Loucy (cell line): Measurements from ENCODE around the gene DSCAML1.

Experiments
- H2AFZ ChIP-seq: fragments of 200-600 bp; sonication (generic); 2 replicates; pipeline ENCODE4 v1.6.0; 2016; ENCODE audit warnings: antibody characterized with exemption, mild to moderate bottlenecking, low read length, moderate library complexity
- H3F3A ChIP-seq: fragments of 200-600 bp; 2 replicates; pipeline ENCODE4 v1.6.0; 2016; ENCODE audit warnings: antibody characterized with exemption, low read depth, mild to moderate bottlenecking
- H3K27me3 ChIP-seq: fragments of 200-600 bp; sonication (generic); 2 replicates; pipeline ENCODE4 v1.6.1; 2014; ENCODE audit warnings: low read length, mild to moderate bottlenecking; ENCODE audit not compliant: insufficient read depth, poor library complexity, severe bottlenecking
- H3K36me3 ChIP-seq: fragments of 200-600 bp; sonication (generic); 2 replicates; pipeline ENCODE4 v1.6.1; 2016; ENCODE audit warnings: low read length; ENCODE audit not compliant: insufficient read depth
- H3K4me1 ChIP-seq: fragments of 200-600 bp; sonication (generic); 2 replicates; pipeline ENCODE4 v1.5.1; 2014; ENCODE audit warnings: low read length, mild to moderate bottlenecking; ENCODE audit not compliant: insufficient read depth, poor library complexity, severe bottlenecking
- H3K4me2 ChIP-seq: fragments of 200-600 bp; sonication (generic); 2 replicates; pipeline ENCODE4 v1.6.0; 2014; ENCODE audit warnings: antibody characterized with exemption, low read length, low read depth, mild to moderate bottlenecking; ENCODE audit not compliant: poor library complexity, severe bottlenecking
- H3K4me3 ChIP-seq: fragments of 200-600 bp; sonication (generic); 2 replicates; pipeline ENCODE4 v1.5.1; 2014; ENCODE audit warnings: low read length, mild to moderate bottlenecking, mixed read lengths; ENCODE audit not compliant: poor library complexity, severe bottlenecking
- H3K79me2 ChIP-seq: fragments of 200-600 bp; sonication (generic); 2 replicates; pipeline ENCODE4 v1.6.1; 2014; ENCODE audit warnings: low read length; ENCODE audit not compliant: insufficient read depth
- H3K9ac ChIP-seq: fragments of 200-600 bp; sonication (generic); 2 replicates; pipeline ENCODE4 v1.6.0; 2014; ENCODE audit warnings: mild to moderate bottlenecking, low read depth, low read length, moderate library complexity; ENCODE audit not compliant: poor library complexity, severe bottlenecking
- H3K9me2 ChIP-seq: fragments of 200-600 bp; sonication (generic); replicated peaks from 2 replicates; pipeline ENCODE4 v1.6.1; 2016; ENCODE audit warnings: low read depth, low read length, mixed read lengths
- H3K9me3 ChIP-seq: fragments of 200-600 bp; sonication (generic); 2 replicates; pipeline ENCODE4 v1.6.1; 2014; ENCODE audit warnings: mild to moderate bottlenecking, antibody characterized with exemption, low read length, low read depth; ENCODE audit not compliant: insufficient read depth
- H4K20me1 ChIP-seq: fragments of 200-600 bp; sonication (generic); 2 replicates; pipeline ENCODE4 v1.6.0; 2014; ENCODE audit warnings: antibody characterized with exemption, low read length, mild to moderate bottlenecking; ENCODE audit not compliant: insufficient read depth, poor library complexity, severe bottlenecking
- CTCF ChIP-seq: fragments of 200-600 bp; sonication (generic); conservative IDR thresholded peaks from 2 replicates; pipeline ENCODE4 v1.5.1; 2014; ENCODE audit warnings: mild to moderate bottlenecking, antibody characterized with exemption, low read length
- EZH2phosphoT487 ChIP-seq: fragments of 200-600 bp; IDR thresholded peaks from 2 replicates; pipeline ENCODE4 v1.6.1; 2018; ENCODE audit warnings: antibody characterized with exemption, mild to moderate bottlenecking, moderate library complexity, borderline replicate concordance

The DSCAML1 gene

GRCh38 chr11:117604336-117604995 lies 192.6 kb downstream of the DSCAML1 start:
- Histone ChIP-seq H3K36me3 (no peaks in the 10 kb centered on the region), H3K9ac (no peak overlapping the region), H3K4me2 (no peak overlapping the region), H3K9me3 (no peaks in the 10 kb centered on the region), H3K79me2 (no peaks in the 10 kb centered on the region), H3K27me3 (no peaks in the 10 kb centered on the region), H3K9me2 (no peaks in the 10 kb centered on the region), H2AFZ (no peak overlapping the region), H3K4me1 (no peaks in the 10 kb centered on the region), H4K20me1 (no peaks in the 10 kb centered on the region), H3F3A (no peaks in the 10 kb centered on the region), H3K4me3 (no peak overlapping the region)
- TF ChIP-seq EZH2phosphoT487: no peak
- no peak for TF ChIP-seq CTCF

GRCh38 chr11:117603932-117604331 lies 193.1 kb downstream of the DSCAML1 start:
- Histone ChIP-seq H3K4me3 (no peak overlapping the region), H3K4me1 (no peaks in the 10 kb centered on the region), H3F3A (no peaks in the 10 kb centered on the region), H2AFZ (no peak overlapping the region), H3K27me3 (no peaks in the 10 kb centered on the region), H4K20me1 (no peaks in the 10 kb centered on the region), H3K9me2 (no peaks in the 10 kb centered on the region), H3K79me2 (no peaks in the 10 kb centered on the region), H3K9ac (no peak overlapping the region), H3K4me2 (no peak overlapping the region), H3K36me3 (no peaks in the 10 kb centered on the region), H3K9me3 (no peaks in the 10 kb centered on the region)
- TF ChIP-seq CTCF (no peak), EZH2phosphoT487 (no peak)

- no peak overlapping the region for H3K4me3 ChIP-seq
- no peaks in the 10 kb centered on the region for H3K36me3 ChIP-seq
- H3K9me3 ChIP-seq: no peaks in the 10 kb centered on the region
- H3K4me1 ChIP-seq: no peaks in the 10 kb centered on the region
- no peaks in the 10 kb centered on the region for H4K20me1 ChIP-seq
- no peaks in the 10 kb centered on the region for H3K79me2 ChIP-seq
- H3K27me3 ChIP-seq: no peaks in the 10 kb centered on the region
- no peak overlapping the region for H2AFZ ChIP-seq
- no peak overlapping the region for H3K9ac ChIP-seq
- TF ChIP-seq EZH2phosphoT487 (no peak), CTCF (no peak)
- no peak overlapping the region for H3K4me2 ChIP-seq
- H3K9me2 ChIP-seq: no peaks in the 10 kb centered on the region
- H3F3A ChIP-seq: no peaks in the 10 kb centered on the region
Measured at GRCh38 chr11:117601006-117601708, 195.9 kb downstream of the DSCAML1 start.
